ENCODE data around the gene ERCC1.

DNA sequence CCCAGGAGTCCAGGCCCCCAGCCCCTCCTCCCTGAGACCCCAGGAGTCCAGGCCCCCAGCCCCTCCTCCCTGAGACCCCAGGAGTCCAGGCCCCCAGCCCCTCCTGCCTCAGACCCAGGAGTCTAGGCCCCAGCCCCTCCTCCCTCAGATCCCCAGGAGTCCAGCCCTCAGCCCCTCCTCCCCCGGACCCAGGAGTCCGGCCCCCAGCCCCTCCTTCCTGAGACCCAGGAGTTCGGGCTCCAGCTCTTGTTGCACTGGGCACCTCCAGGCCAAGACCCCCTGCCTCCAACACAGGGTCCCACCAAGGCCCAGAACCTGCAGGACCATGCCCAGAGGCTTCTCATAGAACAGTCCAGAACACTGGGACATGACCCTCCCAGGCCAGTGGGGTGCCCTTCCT, 3.8 kb downstream of the ERCC1 start:
- TF ChIP-seq BHLHE40 (IDR thresholded peaks at IDR 0.05; ENCODE audit: low read depth, low read length) (no peak), CHD4 (IDR thresholded peaks at IDR 0.05; ENCODE audit: borderline replicate concordance) (no peak), CEBPB (IDR thresholded peaks at IDR 0.05) (no peak), POLR2A (IDR thresholded peaks at IDR 0.05; ENCODE audit: low read length) (no peak), ESRRA (IDR thresholded peaks at IDR 0.05; ENCODE audit: borderline replicate concordance, low read length) (no peak), KDM5A (IDR thresholded peaks at IDR 0.05) (no peak), EP300 (IDR thresholded peaks at IDR 0.05) (no peak), RNF2 (IDR thresholded peaks at IDR 0.05; ENCODE audit: borderline replicate concordance, low read depth) (no peak), RCOR1 (IDR thresholded peaks at IDR 0.05; ENCODE audit: low read depth, low read length) (no peak)
- TF ChIP-seq, protein P1, sequence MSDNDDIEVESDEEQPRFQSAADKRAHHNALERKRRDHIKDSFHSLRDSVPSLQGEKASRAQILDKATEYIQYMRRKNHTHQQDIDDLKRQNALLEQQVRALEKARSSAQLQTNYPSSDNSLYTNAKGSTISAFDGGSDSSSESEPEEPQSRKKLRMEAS (IDR thresholded peaks at IDR 0.05) = no peak
- TF ChIP-seq, protein P2, sequence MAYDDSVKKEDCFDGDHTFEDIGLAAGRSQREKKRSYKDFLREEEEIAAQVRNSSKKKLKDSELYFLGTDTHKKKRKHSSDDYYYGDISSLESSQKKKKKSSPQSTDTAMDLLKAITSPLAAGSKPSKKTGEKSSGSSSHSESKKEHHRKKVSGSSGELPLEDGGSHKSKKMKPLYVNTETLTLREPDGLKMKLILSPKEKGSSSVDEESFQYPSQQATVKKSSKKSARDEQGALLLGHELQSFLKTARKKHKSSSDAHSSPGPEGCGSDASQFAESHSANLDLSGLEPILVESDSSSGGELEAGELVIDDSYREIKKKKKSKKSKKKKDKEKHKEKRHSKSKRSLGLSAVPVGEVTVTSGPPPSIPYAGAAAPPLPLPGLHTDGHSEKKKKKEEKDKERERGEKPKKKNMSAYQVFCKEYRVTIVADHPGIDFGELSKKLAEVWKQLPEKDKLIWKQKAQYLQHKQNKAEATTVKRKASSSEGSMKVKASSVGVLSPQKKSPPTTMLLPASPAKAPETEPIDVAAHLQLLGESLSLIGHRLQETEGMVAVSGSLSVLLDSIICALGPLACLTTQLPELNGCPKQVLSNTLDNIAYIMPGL (CRISPR knock-in tag; IDR thresholded peaks at IDR 0.05; ENCODE audit: borderline replicate concordance) = no peak
- TF ChIP-seq, protein P3, sequence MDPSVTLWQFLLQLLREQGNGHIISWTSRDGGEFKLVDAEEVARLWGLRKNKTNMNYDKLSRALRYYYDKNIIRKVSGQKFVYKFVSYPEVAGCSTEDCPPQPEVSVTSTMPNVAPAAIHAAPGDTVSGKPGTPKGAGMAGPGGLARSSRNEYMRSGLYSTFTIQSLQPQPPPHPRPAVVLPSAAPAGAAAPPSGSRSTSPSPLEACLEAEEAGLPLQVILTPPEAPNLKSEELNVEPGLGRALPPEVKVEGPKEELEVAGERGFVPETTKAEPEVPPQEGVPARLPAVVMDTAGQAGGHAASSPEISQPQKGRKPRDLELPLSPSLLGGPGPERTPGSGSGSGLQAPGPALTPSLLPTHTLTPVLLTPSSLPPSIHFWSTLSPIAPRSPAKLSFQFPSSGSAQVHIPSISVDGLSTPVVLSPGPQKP (IDR thresholded peaks at IDR 0.05; ENCODE audit: low read depth, low read length) = no peak
- TF ChIP-seq, protein P4, sequence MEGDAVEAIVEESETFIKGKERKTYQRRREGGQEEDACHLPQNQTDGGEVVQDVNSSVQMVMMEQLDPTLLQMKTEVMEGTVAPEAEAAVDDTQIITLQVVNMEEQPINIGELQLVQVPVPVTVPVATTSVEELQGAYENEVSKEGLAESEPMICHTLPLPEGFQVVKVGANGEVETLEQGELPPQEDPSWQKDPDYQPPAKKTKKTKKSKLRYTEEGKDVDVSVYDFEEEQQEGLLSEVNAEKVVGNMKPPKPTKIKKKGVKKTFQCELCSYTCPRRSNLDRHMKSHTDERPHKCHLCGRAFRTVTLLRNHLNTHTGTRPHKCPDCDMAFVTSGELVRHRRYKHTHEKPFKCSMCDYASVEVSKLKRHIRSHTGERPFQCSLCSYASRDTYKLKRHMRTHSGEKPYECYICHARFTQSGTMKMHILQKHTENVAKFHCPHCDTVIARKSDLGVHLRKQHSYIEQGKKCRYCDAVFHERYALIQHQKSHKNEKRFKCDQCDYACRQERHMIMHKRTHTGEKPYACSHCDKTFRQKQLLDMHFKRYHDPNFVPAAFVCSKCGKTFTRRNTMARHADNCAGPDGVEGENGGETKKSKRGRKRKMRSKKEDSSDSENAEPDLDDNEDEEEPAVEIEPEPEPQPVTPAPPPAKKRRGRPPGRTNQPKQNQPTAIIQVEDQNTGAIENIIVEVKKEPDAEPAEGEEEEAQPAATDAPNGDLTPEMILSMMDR (IDR thresholded peaks at IDR 0.05) = no peak
- TF ChIP-seq, protein P5, sequence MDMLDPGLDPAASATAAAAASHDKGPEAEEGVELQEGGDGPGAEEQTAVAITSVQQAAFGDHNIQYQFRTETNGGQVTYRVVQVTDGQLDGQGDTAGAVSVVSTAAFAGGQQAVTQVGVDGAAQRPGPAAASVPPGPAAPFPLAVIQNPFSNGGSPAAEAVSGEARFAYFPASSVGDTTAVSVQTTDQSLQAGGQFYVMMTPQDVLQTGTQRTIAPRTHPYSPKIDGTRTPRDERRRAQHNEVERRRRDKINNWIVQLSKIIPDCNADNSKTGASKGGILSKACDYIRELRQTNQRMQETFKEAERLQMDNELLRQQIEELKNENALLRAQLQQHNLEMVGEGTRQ (IDR thresholded peaks at IDR 0.05) = no peak

All from A549 (cell line).